Prostate gland (tissue), 2 donors: ENCODE data around the gene SOX11.

ENCODE experiments used
- CTCF ChIP-seq, 4 experiments: fragments of 200-600 bp in 2 of 4; fragments of 450-650 bp in 2 of 4; sonication (generic) in 2 of 4; IDR thresholded peaks; 1 replicate in 3 of 4; 2 replicates in 1 of 4; pipeline ENCODE4 v1.5.1; 2016 to 2019; ENCODE audit warnings: antibody characterized with exemption in 4 of 4, mild to moderate bottlenecking in 2 of 4, moderate library complexity in 2 of 4
- POLR2A ChIP-seq: fragments of 450-650 bp; IDR thresholded peaks from one replicate; pipeline ENCODE4 v1.6.1; 2016; ENCODE audit warnings: antibody characterized with exemption, mild to moderate bottlenecking

GRCh38 chr2:5706717-5707455 is 14.7 kb downstream of the SOX11 start:
- TF ChIP-seq POLR2A (no peak), CTCF (IDR thresholded peaks at IDR 0.05) (no peak)
